GM12892 (cell line): Measurements from ENCODE around the gene MYL2.

ENCODE experiments used
- POLR2A ChIP-seq: IDR thresholded peaks from 2 replicates; pipeline ENCODE4 v1.6.1; 2011; ENCODE audit warnings: low read depth, low read length, control low read depth
- POLR2AphosphoS5 ChIP-seq: IDR thresholded peaks from 2 replicates; pipeline ENCODE4 v1.6.1; 2011; ENCODE audit warnings: low read depth, low read length, control low read depth
- TAF1 ChIP-seq: IDR thresholded peaks from 2 replicates; pipeline ENCODE4 v1.6.1; 2011; ENCODE audit warnings: low read depth, mild to moderate bottlenecking, control low read depth, low read length, borderline replicate concordance

- TF ChIP-seq POLR2AphosphoS5 (no peak), POLR2A (no peak), TAF1 (no peak)
Measured at GRCh38 chr12:110872100-110872499, 48.3 kb downstream of the MYL2 start.
